Caki2 (cell line): ENCODE measurements around the gene KCNQ1. TPM values are rescaled to one million over a fixed set of nuclear protein-coding genes. Genes with fewer than 3 reads are reported as not detected.

Experiments
- DNase-seq: peaks from one replicate; pipeline ENCODE4 v3.0.0-alpha.2; 2015; ENCODE audit warnings: low read depth
- in situ Hi-C: cut with HindIII; loops from 2 replicates; pipeline ENCODE4 v1.10.0; 2016; ENCODE audit warnings: low sequenced_read_pairs, low pct_unique_long_range_greater_than_20kb, mixed read lengths
- total RNA-seq: library from RNA; depleted of rRNA; stranded (reverse); fragments of >200 nt; shearing (Covaris generic); gene quantifications from 2 replicates; pipeline ENCODE4 v1.2.3, GENCODE V29; 2014; ENCODE audit warnings: low replicate concordance

KCNQ1 gene
- total RNA-seq, 1 experiment from 2014 or later, result not detected

DNA sequence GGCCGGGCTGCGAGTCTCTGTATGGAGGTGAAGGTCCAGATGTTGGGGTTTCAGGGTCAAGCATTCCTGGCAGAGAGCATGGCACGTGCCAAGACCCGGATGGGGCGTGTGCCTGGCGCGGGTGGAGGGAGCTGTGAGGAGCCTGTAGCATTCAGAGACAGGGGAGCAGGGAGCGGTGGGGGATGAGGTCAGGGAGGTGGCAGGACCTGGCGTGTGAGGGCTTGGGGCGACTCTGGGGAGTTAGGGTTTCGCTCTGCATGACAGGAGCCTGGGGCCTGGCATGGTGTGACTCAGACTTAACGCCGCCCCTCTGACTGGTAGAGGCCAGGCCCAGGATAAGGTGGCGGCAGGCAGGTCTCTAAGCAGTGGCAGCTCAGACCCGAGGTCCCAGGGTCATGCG lies 103.0 kb downstream of the KCNQ1 start:
- in situ Hi-C loops, result no loop called here

DNA sequence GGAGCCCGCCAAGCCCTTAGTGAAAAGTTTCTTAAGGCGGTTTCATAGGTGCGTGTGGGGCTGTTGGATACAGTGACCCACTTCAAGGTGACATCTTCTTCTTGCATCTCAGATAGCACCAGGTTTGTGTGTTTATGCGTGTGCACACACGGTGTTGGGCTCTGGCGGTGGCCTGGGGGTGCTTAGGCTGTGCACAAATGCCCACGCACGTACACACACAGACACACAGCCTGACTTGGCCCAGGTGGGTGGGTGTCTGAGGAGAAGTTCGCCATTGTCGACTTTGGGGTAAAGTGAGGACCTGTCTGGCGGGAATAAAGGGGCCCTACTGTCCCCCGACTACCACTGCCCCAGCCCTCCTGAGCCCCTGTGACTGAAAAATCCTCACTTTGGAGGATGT lies 103.8 kb downstream of the KCNQ1 start:
- no peak for DNase-seq
- in situ Hi-C loops, result no loop called here

More for the DNA sequence above, 103.0 kb downstream of the KCNQ1 start:
- DNase-seq, result no peak

GRCh38 chr11:2549080-2549479 lies 104.3 kb downstream of the KCNQ1 start:
- in situ Hi-C loops, result no loop called here
- no peak for DNase-seq

GRCh38 chr11:2549491-2549875 lies 104.7 kb downstream of the KCNQ1 start:
- in situ Hi-C loops, result no loop called here

GRCh38 chr11:2549876-2550605 lies 105.2 kb downstream of the KCNQ1 start:
- no peak for DNase-seq
- in situ Hi-C loops, result no loop called here

More at GRCh38 chr11:2549491-2549875, 104.7 kb downstream of the KCNQ1 start:
- no peak for DNase-seq

GRCh38 chr11:2550606-2550970 lies 105.8 kb downstream of the KCNQ1 start:
- in situ Hi-C loops, result no loop called here
- DNase-seq, result no peak

DNA sequence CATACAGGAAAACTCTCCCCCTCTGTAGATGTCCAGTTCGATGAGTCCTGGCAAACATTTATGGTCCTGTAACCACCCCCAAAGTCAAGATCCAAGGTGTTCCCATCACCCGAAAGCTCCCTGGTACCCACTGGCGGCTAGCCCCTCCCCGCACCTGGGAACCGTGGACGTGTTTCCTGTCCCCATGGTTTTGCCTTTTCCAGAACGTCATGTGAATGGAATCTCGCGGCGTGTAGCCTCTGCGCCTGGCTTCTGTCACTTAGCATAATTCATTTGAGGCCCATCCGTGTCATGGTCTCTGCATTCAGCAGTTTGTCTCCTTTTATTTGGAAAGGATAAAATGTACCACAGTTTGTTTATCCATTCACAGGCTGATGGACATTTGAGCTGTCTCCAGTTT lies 106.3 kb downstream of the KCNQ1 start:
- in situ Hi-C loops, result no loop called here
- DNase-seq, result no peak

DNA sequence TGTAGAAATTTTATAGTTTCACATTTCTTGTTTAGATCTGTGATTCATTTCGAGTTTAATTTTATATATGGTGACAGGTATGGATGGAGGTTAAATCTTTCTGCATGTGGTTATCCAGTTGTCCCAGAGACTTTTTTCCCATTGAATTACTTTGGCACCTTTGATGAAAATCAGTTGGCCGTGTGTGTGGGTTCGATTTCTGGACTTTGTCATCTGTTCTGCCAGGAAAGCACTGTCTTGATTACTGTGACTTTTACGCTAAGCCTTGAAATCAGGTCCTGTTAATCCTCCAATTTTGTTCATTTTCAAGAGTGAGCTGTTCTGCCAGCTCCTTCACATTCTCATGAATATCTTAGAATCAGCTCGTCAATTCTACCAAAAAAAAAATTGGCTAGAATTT lies 107.4 kb downstream of the KCNQ1 start:
- in situ Hi-C loops, result no loop called here
- no peak for DNase-seq

DNA sequence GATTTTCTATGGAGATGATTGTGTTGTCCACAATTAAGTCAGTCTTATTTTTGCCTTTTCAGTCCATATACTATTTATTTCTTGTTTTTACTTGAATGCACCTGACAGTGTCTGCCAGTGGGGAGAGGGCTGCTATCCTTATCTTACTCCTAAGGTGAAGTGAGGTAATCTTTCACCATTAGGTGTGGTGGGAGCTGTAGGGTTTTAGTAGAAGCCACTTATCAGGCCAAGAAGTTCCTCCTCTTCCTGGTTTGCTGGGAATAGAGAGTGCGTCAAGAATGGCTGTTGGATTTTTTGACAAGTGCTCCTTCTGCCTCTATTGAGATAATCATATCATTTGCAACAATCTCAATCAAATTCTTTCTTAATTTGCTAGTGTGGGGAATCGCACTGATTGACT lies 108.4 kb downstream of the KCNQ1 start:
- no peak for DNase-seq
- in situ Hi-C loops, result no loop called here

GRCh38 chr11:2553886-2554285 lies 109.1 kb downstream of the KCNQ1 start:
- DNase-seq, result no peak
- in situ Hi-C loops, result no loop called here

DNA sequence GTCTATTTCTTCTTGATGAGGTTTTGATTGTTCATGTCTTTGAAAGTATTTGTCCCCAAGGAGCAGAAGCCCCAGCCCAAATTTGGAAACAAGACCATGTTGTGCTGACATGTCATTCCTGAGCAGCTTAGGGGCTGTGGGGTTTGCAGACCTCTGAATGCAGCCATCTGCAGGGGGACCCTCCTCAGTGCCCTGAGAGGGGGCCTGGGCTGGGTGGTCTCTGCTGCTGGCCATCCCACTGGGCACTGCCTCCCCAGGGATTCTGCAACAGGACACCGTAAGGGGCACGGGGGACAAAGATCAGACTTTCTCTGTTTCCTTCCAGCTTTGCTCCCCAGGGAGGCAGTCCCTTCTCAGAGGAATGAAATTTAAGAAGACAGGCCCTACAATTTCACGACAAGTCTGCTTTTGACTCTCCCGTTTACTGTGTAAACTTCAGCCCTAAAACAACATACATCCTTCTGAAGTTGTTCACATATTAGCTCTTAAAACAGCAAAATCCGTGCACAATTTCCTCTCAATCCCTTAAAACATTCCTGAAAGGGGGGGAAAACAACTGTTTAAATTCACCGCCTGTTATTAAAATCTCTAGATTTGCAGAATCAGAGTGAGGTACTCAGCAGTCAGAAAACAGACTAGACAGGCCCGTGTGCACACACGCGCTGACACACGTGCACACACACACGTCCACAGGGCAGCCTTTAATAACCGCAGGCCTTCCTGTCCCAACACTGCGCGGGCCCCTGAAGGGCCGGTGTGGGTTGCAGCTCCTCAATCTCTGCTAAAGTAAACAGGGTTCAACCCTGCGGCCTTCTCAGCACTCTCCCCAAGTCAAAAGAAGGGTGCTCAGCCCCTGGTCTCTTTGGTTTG lies 109.8 kb downstream of the KCNQ1 start:
- DNase-seq, result no peak

DNA sequence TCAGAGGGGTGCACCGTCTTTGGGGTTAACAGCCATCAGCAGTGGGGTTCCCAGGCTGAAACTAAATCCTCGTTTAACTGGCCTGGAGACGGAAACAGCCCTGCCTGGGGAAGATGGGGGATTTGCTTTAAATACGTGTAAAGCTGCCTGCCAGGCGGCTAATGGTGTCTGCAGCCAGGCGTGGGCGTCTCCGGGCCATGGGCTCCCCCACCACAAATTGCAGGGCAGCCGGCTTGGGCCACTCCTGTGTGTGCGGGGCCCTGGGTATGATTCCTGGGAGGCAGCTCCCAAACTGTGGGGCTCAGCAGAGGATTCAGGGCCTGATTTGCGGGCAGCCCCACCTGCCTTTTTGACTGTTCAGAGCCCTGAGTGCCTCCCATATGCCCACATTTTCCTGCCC lies 110.5 kb downstream of the KCNQ1 start:
- DNase-seq, result no peak
- in situ Hi-C loops, result no loop called here

More for the DNA sequence above, 109.8 kb downstream of the KCNQ1 start:
- in situ Hi-C loops, result no loop called here

DNA sequence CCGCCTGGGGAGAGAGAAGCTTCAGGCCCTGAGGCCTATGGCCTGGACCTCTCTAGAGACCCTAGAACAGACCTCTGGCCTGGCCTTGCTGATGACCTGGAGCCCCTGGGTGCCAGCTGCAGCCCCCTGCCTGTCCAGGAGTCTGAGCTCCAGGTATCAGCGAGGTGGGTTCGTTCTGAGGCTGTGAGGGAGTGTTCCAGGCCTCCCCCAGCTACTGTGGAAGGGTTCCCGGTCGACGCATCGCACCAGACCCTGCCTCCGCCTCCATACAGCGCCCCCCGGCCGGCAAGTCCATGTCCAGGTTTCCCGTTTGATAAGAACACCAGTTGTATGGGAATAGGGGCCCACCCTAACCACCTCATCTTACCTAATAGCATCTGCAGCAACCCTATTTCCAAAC lies 111.1 kb downstream of the KCNQ1 start:
- no peak for DNase-seq
- in situ Hi-C loops, result no loop called here

DNA sequence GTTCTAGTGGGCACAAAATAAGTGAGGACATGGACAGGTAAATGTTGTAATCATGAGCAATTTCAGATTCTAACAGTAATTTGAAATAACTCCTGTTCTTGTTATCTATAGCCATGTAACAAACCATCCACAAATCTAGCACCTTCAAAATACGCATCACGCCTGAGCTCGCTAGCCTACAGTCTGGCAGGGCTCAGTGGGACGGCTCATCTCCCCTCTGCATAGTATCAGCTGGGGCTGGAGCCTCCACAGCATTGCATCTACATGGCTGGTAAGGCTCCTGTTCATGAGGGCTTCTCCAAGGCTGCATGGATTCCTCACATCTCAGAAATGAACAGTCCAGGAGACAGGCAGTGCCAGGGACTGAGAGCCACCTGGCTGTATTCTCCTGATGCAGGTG lies 112.6 kb downstream of the KCNQ1 start:
- DNase-seq, result no peak
- in situ Hi-C loops, result no loop called here

DNA sequence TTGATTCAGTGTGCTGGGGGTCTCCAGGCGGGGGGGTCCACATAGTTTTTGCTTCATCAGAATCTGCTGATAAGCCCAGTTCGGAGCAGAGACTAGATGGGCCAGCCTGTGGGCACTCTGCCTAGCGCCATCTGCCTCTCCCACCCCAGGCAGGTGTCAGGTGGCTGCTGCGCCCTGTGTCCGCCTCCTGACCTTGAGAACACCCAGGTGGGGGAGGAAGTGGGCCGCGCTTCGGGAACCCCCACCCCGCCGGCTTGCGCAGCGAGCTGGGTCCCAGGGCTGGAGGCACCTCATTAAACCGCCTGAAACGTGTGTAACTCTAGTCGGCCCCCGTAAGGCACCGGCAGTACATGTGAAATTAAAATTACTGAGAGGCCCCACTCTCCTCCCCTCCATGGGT lies 113.6 kb downstream of the KCNQ1 start:
- in situ Hi-C loops, result no loop called here
- DNase-seq, result no peak

- no peak for DNase-seq
- in situ Hi-C loops, result no loop called here
Measured at GRCh38 chr11:2558861-2559526, 114.2 kb downstream of the KCNQ1 start.

DNA sequence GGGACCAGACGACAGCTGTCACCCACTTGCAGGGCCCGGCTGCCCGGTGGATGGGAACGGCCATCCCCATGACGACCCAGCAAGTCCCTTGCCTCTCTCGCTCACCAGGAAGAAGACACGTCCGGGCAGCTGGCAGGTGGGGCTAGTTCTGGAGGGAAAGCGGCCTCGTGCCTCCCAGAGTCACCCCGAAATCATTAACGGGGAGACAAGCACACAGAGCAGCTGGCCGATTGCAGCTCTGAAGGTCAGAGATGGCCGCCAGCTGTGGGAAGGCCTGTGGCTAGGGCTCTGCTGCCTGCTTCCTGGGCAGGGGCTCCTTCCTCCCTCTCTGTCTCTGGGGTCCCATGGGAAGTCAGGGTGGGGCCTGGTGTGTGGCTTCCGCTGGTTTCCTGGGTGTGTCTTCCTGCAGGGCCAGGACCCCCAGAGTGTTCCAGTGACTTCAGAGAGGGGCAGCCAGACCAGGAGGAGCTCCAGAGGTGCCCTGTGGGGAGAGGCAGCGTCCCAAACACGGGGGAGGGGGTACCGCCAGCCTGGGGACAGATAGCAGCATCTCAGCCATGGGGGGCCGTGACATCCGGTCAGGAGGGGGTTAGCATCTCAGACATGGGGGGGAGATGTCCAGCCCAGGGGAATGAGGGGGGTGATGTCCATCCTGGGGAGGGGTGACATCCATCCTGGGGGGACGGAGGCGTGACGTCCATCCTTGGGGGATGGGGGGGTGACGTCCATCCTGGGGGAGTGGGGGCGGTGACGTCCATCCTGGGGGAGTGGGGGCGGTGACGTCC lies 114.9 kb downstream of the KCNQ1 start:
- in situ Hi-C loops, result no loop called here
- no peak for DNase-seq
